GM20000 (cell line): ENCODE data around the gene DPP6.

ENCODE experiments used
- DNase-seq: peaks from one replicate; pipeline ENCODE4 v3.0.0; 2012; ENCODE audit warnings: low spot score
- CTCF ChIP-seq: IDR thresholded peaks from 2 replicates; pipeline ENCODE4 v1.5.1; 2012; ENCODE audit warnings: mild to moderate bottlenecking, control low read depth; ENCODE audit errors: extremely low read depth, missing control alignments

The DPP6 gene

GRCh38 chr7:154474903-154475520 lies 422.8 kb downstream of the DPP6 start:
- TF ChIP-seq CTCF, result no peak
- DNase-seq, result no peak

GRCh38 chr7:154475864-154476263 lies 423.7 kb downstream of the DPP6 start:
- no peak for DNase-seq
- no peak for TF ChIP-seq CTCF

GRCh38 chr7:154480817-154481216 lies 428.6 kb downstream of the DPP6 start:
- TF ChIP-seq CTCF, result no peak
- no peak for DNase-seq

- TF ChIP-seq CTCF, result no peak
- DNase-seq, result no peak
Observed at GRCh38 chr7:154482863-154483262, 430.7 kb downstream of the DPP6 start.

- TF ChIP-seq CTCF, result no peak
- DNase-seq, result no peak
Observed at GRCh38 chr7:154484406-154484805, 432.2 kb downstream of the DPP6 start.

- DNase-seq, result no peak
- no peak for TF ChIP-seq CTCF
Observed at GRCh38 chr7:154484943-154485342, 432.7 kb downstream of the DPP6 start.

- no peak for DNase-seq
- TF ChIP-seq CTCF, result no peak
Observed at GRCh38 chr7:154489897-154490296, 437.7 kb downstream of the DPP6 start.

GRCh38 chr7:154493594-154493993 lies 441.4 kb downstream of the DPP6 start:
- no peak for DNase-seq
- TF ChIP-seq CTCF, result no peak
